Glomerular visceral epithelial cell (primary cell): ENCODE results near the gene TMC8.
"Not testable (repeated sequence)": the region's sequence is repeated elsewhere in the genome, so short reads cannot be mapped to it uniquely, and the experiment has no call there.

Source experiments
- DNase-seq: peaks from one replicate; pipeline ENCODE4 v3.0.0-alpha.2; 2016; ENCODE audit errors: extremely low spot score

Gene TMC8

DNA sequence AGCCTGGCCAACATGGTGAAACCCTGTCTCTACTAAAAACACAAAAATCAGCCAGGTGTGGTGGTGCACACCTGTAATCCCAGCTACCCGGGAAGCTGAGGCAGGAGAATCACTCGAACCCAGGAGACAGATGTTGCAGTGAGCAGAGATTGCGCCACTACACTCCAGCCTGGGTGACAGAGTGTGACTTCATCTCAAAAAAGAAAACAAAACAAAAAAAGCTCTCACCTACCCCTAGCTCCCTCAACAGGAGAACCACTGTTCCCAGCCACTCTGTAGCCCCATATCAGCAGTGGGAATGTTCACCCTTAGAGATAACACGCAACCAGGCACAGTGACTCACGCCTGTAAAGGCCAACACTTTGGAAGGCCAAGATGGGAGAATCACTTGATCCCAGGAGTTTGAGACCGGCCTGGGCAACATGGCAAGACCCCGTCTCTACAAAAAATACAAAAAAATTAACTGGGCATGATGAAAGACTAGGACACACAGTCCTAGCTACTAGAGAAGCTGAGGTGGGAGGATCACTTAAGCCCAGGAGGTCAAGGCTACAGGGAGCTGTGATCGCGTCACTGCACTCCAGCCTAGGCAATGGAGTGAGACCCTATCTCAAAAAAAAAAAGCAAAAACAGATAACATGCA, 5.4 kb downstream of the TMC8 start:
- DNase-seq = no peak

DNA sequence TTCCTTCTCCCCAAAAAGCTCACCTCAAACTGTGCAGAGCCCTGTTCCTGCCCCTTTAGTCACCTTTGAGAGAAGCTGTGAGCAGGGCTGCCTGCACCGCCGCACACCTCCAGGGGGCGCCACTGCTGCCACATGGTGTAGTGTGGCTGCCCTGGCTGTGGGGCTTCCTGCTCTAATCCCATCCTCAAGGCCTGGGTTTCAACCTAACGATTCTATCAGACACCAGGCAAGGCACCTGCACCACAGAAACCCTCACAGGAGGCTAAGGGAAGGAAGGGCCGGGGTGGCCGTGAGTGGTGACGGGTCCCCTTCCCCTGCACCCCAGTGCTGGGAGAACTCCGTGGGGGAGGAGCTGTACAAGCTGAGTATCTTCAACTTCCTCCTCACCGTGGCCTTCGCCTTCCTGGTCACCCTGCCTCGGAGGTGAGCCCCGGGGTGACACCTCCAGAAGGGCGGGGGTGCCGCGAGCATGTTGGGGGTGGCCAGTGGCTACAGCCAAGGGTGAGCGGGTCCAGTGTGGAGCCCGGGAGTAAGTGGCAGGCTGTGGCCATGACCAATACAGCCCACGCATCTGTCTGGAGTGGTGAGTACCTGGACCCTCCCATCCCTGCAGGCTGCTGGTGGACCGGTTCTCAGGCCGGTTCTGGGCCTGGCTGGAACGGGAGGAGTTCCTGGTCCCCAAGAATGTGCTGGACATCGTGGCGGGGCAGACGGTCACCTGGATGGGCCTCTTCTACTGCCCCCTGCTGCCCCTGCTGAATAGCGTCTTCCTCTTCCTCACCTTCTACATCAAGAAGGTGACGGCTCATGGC, 7.0 kb downstream of the TMC8 start:
- DNase-seq = no peak

- DNase-seq = no peak
Measured at GRCh38 chr17:78138204-78139060, 7.9 kb downstream of the TMC8 start.

DNA sequence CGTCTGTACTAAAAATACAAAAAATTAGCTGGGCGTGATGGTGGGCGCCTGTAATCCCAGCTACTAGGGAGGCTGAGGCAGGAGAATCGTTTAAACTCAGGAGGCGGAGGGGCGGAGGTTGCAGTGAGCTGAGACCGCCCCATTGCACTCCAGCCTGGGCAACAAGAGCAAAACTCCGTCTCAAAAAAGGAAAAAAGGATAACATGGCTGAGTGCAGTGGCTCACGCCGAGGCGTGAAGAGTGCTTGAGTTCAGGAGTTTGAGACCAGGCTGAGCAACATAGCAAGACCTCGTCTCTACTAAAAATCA, 9.2 kb downstream of the TMC8 start:
- not testable (repeated sequence) for DNase-seq

GRCh38 chr17:78140169-78141051, 9.8 kb downstream of the TMC8 start:
- DNase-seq = peak; percentile 83

GRCh38 chr17:78141437-78142118, 11.0 kb downstream of the TMC8 start:
- DNase-seq = no peak

- DNase-seq = peak; percentile 93
Measured at GRCh38 chr17:78142119-78142861, 11.7 kb downstream of the TMC8 start.

- no peak for DNase-seq
Measured at GRCh38 chr17:78143214-78144146, 12.9 kb downstream of the TMC8 start.

- peak; percentile 70 for DNase-seq
Measured at GRCh38 chr17:78144147-78144719, 13.7 kb downstream of the TMC8 start.

DNA sequence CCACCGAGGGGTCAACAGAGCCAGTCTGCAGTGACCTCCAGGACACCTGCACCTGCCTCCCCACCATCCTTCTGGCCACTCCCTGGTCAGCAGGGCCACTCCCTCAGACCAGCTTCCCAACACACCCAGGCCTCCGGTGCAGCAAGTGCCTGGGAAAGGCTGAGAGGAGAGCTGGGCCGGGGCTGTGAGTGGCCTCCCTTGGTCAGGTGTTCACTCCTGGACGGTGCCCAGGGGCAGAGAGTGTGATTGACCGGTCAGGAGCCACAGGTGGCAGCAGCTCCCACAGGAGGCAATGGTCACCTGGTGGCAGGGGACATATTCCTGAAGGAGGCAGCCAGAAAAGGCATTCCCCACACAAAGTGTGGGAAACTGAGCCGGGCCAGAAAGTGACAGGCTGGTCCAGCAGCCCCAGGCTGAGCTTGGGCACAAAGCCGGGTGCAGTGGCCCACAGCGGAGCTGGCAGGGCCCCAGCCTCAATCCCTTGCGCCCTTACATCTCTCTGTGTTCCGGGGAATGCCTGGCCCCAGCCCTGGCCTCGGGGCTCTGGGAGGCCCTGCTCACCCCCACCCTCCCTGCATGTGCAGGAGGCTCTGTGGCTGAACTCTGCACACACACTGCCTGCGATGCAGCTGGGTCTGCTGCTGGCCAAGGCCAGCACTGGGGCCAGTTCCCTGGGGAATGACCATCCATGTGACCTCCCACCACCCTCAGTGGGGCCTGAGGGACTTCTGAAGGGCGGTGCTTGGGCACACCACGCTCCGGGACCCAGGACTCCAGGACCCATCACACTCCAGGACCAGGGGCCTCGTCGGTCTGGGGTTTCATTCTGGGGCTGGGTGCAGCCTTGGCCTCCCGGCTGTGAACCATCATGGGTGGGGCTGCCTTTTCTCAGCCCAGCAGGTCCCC, 14.4 kb downstream of the TMC8 start:
- DNase-seq = no peak

GRCh38 chr17:78146471-78146869, 15.9 kb downstream of the TMC8 start:
- no peak for DNase-seq

- DNase-seq = no peak
Measured at GRCh38 chr17:78146881-78147280, 16.3 kb downstream of the TMC8 start.

- DNase-seq = no peak
Measured at GRCh38 chr17:78147315-78147998, 16.9 kb downstream of the TMC8 start.

- DNase-seq = no peak
Measured at GRCh38 chr17:78148286-78149016, 17.9 kb downstream of the TMC8 start.

DNA sequence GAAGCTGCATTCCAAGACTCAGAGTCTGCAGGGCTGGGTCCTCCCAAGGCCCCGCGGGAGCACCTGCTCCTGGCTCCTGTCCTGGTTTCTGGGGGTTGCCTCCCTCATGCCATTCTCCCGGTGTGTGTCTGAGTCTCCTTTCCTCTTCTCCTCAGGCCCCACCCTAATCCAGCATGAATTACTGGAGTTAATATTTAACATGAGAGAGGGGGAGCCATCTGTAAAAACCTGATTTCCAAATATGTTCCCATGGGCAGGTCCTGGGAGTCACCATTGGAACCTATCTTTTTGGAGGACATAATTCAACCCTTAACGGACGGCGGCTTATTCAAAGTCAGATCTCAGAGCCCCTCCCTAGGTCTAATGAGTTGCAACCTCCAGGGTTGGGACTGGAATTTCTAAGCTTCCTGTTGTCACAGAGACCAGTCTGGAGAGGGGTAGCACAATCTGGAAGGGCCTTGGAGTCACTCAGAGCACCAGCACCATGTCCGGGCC, 21.0 kb downstream of the TMC8 start:
- no peak for DNase-seq
